Measurements from ENCODE around the gene GUCY2D.
A peak's percentile ranks its signal among the peaks of the same experiment; 100 is the strongest.

Gene GUCY2D

DNA sequence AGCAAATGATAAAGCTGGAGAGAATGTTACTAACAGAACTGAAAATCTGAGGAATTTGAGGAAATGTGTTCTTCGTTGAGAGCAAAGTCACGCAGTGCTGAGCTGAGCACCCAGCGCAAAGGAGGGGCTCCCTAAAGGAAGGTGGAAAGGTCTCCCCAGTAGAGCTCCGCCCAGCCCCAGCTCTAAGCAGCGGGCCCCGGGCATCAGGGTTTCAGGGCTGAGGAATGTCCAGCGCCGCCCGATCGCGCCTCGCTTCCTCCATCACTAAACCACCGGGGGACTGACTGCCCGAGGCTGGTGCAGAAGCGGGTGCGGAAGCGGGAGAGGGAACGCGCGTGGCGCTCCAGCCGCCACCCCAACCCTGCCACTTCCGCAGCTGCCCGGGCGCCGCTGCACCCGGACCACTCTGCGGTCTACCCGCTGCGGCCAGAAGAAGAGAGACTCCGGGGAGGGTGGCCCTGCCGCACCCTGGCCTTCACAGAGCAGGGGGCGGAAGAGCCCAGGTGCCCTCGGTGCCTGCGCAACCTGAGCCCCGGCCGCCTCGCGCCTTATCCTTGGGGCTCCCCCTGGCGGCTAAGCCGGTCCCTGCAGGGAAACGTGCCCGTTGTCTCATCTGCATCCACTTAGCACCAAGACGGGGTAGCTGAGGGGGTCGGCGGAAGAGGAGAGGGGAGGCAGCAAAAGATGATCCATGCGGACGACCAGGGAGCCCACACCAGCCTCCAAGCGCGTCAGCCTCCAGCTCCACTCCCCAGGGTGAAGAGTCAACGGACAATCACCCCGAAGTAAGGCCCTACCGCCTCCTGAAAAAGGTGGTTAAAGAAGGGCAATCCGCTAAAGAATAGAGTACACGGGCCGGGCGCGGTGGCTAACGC lies 12.4 kb upstream of the GUCY2D start:
- peak; percentile 80 to 83 for DNase-seq (ENCODE audit: extremely low read depth in 1 of 2, low read depth in 1 of 2)

DNA sequence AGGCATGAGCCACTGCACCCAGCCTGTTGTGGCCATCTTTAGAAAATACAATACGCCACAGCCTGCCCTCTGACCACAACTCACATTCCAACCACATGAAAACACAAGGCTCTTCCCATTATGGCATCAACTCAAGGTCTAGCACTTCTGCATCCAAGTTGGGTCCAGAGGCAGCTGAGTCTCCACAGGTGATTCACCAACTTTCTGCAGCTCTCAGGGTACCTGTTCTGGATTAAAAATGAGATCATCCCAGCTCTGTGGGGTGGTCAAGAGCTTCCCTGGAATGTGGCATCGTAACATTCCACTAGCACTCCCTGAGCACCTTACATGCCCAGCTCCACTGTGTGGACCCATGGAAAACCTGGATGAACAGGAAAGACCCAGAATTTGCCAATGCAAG lies 9.9 kb upstream of the GUCY2D start:
- DNase-seq (ENCODE audit: extremely low read depth in 1 of 2, low read depth in 1 of 2), result no peak

DNA sequence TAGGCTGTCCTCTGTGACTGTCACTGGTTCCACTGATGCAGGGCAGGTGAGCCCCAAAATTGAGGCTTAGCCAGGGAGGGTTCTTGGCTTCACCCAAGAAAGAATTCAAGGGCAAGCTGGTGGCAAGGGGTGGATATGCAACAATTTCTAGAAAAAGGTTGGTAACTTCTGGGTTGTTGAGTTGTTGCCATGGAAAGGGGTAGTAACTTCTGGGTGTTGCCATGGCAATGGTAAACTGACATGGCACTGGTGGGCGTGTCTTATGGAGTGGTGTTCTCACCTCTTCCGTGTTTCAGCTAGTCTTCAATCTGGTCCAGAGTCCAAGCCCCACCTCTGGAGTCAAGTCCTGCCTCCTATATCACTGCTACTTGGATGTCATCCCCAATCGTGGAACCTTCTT lies 9.5 kb upstream of the GUCY2D start:
- DNase-seq (ENCODE audit: extremely low read depth in 1 of 2, low read depth in 1 of 2), result no peak

DNA sequence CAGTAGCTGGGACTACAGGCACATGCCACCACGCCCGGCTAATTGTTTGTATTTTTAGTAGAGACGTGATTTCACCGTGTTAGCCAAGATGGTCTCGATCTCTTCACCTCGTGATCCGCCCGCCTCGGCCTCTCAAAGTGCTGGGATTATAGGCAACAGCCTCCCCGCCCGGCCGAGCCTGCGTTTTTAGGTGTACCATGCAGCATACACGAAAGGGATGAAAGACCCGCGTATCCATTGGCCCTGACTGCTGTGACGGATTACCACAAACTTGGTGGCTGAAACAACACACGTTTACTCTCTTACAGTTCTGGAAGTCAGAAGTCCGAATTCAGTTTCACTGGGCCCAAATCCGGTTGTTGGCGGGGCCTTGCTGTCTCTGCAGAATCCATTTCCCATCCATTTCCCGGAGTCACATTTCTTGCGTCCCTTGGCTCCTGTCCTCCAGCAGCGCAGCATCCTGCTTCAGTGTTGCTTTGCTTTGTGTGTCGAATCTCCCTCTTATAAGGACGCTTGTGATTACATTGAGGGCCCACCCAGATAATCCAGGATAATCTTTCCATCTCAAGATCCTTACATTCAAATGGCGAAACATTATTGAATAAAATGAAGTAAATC lies 8.3 kb upstream of the GUCY2D start:
- no peak for DNase-seq (ENCODE audit: extremely low read depth in 1 of 2, low read depth in 1 of 2)

DNA sequence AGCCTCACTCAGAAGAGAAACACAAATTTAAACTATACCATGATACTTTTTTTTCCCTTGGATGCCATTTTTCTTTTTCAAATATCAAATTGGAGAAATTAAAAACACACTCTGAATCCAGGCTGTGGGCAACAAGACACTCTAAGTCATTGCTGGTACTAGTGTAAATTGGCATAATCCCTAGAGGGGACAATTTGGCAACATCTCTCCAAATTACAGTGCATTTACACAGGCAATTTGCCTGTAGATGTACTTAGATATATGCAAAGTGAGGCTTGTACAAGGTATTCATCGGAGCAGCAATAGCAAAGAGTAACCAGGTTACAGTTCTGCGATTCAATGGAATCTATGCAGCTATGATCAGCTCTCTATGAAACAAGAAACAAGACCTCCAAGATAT lies 6.7 kb upstream of the GUCY2D start:
- no peak for DNase-seq (ENCODE audit: extremely low read depth in 1 of 2, low read depth in 1 of 2)

DNA sequence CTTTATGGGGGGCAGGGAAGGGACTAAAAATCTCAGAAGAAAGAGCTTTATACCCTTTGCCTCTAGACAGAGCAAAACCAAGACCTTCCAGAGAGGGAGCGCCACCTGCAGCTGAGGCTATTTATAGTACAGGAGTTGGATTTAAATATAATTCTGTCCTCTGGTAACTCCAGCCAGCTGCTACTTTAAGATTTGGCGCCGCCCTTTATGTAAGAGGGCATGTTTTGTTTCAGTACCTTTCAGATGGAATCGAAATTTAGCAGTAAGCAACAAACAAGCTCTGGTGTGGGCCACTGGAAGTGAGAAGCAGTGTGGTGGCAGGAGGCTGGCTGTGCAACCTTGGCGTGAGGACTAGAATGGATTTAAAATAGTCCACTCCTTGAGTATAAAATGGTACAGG lies 5.2 kb upstream of the GUCY2D start:
- DNase-seq (ENCODE audit: extremely low read depth in 1 of 2, low read depth in 1 of 2), result no peak

DNA sequence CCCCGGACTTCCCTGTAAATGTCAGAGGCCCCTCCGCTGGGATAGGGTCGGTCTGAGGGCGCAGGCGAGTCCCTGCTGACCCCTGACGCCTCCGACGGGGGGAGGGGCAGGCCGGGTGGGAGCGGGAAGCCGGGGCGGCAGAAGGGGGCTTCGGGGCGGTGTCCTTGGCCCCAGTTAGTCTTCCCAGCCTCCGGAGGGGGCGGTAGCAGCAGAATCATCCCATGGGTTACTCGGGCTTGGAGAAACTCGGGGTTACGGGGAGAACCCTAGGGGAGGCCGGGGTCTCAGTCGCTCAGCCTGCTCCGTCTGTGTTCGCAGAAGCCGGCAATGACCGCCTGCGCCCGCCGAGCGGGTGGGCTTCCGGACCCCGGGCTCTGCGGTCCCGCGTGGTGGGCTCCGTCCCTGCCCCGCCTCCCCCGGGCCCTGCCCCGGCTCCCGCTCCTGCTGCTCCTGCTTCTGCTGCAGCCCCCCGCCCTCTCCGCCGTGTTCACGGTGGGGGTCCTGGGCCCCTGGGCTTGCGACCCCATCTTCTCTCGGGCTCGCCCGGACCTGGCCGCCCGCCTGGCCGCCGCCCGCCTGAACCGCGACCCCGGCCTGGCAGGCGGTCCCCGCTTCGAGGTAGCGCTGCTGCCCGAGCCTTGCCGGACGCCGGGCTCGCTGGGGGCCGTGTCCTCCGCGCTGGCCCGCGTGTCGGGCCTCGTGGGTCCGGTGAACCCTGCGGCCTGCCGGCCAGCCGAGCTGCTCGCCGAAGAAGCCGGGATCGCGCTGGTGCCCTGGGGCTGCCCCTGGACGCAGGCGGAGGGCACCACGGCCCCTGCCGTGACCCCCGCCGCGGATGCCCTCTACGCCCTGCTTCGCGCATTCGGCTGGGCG lies 542 bp downstream of the GUCY2D start:
- no peak for DNase-seq (ENCODE audit: extremely low read depth in 1 of 2, low read depth in 1 of 2)

DNA sequence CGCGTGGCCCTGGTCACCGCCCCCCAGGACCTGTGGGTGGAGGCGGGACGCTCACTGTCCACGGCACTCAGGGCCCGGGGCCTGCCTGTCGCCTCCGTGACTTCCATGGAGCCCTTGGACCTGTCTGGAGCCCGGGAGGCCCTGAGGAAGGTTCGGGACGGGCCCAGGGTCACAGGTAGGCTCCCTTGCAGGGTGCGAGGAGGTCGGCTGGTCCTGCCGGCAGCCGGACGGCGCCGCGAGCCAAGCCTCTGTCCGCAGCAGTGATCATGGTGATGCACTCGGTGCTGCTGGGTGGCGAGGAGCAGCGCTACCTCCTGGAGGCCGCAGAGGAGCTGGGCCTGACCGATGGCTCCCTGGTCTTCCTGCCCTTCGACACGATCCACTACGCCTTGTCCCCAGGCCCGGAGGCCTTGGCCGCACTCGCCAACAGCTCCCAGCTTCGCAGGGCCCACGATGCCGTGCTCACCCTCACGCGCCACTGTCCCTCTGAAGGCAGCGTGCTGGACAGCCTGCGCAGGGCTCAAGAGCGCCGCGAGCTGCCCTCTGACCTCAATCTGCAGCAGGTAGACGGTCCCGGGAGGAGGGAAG lies 1.3 kb downstream of the GUCY2D start:
- no peak for DNase-seq (ENCODE audit: extremely low read depth in 1 of 2, low read depth in 1 of 2)

DNA sequence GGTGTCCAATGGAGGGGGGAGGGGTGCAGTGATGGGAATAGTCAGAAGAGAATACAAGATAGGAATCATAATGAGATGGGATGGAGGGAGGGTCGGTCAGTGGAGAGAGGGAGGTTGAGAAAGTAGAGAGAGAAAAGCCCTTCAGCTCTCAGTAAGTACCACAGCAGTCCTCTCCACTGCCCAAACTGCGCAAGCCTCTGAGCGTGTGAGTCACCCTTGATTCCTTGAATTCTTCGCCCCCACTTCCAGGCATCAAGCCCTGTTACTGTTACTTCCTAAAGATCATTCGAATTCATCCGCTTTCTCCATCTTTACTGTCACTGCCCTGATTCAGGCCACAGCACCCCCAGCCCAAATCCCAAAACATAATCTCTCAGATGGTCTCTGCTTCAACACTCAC lies 2.5 kb downstream of the GUCY2D start:
- DNase-seq (ENCODE audit: extremely low read depth in 1 of 2, low read depth in 1 of 2), result no peak

DNA sequence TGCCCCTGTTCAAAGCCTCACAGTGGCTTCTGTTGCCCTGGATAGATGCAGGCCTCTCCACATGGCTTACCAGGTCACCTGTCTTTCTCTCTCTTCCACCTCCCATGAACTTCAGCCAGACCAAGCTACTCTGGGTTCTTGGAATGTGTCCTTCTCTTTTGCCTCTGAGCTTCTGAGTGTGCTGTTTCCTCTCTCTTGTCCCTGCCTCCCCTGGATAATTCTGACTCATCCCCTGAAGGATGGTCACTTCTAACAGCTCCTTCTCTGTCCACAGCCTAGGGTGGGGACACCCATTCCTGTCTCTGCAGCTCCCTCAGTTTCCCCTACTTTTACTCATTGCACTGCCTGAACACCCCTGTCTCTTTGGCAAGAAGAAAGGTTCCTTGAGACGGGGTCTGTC lies 2.9 kb downstream of the GUCY2D start:
- no peak for DNase-seq (ENCODE audit: extremely low read depth in 1 of 2, low read depth in 1 of 2)

DNA sequence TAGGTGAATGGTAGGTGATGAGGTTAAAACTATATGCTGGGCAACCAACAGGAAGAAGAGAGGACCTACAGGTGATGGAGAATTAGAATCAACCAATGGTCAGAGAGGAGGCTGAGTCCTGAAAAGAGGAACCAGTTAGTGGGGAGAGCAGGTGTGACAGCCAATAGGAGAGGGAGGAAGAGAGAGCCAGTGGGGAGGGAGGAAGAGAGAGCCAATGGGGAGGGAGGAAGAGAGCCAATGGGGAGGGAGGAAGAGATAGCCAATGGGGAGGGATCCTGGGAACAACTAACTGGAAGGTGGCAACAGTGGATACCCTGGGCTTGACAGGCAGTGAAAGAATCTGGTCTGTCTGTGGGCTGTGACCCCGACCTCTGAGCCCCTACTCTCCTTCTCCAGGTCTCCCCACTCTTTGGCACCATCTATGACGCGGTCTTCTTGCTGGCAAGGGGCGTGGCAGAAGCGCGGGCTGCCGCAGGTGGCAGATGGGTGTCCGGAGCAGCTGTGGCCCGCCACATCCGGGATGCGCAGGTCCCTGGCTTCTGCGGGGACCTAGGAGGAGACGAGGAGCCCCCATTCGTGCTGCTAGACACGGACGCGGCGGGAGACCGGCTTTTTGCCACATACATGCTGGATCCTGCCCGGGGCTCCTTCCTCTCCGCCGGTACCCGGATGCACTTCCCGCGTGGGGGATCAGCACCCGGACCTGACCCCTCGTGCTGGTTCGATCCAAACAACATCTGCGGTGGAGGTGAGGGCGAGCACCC lies 3.7 kb downstream of the GUCY2D start:
- DNase-seq (ENCODE audit: extremely low read depth in 1 of 2, low read depth in 1 of 2), result no peak

DNA sequence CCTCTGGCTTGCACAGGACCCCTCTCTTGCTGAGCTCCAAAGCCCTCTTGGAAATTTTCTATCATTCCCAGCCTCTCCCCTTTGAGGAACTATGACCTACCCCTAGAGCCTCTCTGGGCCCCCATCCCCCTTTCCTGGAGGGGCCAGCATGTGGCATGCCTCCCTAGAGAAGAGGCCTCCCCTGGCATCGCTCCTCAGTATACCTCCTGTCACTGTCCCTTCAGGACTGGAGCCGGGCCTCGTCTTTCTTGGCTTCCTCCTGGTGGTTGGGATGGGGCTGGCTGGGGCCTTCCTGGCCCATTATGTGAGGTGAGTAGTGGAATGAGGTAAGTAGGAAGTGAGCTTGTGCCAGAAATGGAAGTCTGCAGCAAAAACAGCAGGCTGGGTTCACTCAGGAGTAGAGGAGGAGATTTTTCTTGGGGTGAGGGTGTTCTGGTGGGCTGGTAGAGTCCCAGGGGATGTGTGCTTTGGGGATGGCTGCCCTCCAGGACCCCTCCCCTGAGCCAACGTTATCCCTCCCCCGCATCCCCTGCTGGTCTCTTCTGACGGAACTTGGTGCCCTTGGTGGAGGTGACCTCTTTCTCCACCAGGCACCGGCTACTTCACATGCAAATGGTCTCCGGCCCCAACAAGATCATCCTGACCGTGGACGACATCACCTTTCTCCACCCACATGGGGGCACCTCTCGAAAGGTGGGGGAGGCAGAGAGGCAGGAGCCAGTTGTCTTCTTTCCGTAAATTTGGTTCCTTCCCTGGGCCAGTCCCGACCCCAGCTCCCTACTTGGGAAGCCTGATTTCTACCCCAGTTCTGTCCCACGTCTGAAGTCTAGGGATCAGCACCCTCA lies 4.6 kb downstream of the GUCY2D start:
- DNase-seq (ENCODE audit: extremely low read depth in 1 of 2, low read depth in 1 of 2), result no peak

DNA sequence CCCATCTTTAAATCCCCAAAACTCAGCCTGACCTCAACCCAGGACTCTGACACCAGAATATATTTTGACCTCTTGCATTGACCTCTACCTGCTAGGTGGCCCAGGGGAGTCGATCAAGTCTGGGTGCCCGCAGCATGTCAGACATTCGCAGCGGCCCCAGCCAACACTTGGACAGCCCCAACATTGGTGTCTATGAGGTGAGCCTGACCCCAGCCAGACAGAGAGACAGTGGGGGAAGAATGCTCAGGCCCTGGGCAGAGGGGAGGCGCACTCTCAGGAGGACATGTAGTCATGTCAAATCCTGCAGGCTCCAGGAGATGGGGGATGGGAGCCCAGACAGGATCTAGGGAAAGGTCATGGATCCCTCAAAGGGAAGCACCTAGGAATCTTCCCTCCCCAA lies 5.4 kb downstream of the GUCY2D start:
- DNase-seq (ENCODE audit: extremely low read depth in 1 of 2, low read depth in 1 of 2), result no peak

DNA sequence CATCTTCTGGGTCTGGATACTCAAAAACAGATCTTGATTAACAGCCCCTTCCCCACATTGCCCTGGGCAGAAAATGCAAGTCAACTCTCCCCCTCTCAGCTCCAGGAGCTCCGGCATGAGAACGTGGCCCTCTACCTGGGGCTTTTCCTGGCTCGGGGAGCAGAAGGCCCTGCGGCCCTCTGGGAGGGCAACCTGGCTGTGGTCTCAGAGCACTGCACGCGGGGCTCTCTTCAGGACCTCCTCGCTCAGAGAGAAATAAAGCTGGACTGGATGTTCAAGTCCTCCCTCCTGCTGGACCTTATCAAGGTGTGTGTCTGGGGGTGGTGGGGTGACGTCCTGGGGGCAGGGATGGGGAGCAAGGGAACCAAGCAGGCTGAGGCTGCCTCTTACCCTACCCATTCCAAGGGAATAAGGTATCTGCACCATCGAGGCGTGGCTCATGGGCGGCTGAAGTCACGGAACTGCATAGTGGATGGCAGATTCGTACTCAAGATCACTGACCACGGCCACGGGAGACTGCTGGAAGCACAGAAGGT lies 9.7 kb downstream of the GUCY2D start:
- no peak for DNase-seq (ENCODE audit: extremely low read depth in 1 of 2, low read depth in 1 of 2)

DNA sequence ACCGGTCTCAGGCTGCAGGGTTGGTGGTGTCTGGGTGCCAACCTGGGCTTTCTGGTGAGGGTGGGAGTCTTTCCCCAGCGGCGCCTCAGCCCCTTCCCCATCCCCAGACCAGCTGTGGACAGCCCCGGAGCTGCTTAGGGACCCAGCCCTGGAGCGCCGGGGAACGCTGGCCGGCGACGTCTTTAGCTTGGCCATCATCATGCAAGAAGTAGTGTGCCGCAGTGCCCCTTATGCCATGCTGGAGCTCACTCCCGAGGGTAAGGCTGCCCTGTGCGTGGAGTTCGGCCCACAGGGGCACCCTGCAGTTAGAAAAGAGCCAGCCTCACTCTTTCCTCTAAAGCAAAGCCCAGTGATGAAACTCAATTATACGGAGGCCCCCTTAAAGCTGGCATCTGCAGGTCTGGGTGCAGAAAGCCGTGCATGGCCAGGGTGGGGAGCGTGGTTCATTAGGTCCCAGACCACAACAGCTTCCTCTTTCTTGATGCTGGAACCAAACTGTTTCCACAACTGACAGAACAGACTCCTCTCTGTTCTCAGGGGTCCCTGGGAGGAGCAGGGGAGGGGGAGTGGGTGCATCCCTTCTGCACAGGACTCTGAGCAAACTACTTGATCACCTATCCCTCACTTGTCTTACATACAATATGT lies 10.7 kb downstream of the GUCY2D start:
- no peak for DNase-seq (ENCODE audit: extremely low read depth in 1 of 2, low read depth in 1 of 2)

DNA sequence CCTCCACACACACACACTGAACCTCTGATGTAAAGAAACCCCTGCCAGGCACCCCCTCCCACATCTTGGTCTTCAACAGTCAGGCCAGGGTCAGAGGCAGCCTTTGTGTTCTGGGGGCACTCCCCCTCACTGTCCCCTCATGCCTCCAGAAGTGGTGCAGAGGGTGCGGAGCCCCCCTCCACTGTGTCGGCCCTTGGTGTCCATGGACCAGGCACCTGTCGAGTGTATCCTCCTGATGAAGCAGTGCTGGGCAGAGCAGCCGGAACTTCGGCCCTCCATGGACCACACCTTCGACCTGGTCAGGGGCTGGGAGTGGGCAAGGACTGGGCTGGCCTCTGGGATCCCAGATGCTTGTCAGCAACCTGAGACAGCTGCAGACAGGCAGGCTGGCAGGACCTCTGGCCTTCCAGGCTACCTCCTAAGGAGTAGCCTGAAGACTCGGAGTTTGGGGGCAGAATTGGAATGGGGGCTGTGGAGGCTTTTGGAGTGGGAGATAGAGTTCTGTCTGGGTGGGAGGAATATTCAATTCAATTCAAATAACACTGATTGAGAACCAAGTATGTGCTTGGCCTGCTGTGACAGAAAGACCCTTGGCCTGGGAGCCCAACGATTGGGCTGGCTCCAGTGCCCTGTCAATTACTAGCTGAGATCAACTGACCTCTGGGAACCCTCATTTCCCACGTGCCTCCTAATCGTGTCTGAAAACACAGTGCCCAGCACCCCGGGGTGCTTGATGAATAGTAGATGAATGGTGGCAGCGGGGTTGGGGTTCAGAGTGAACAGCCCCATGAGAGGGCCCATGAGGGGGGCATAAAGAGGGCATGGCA lies 11.5 kb downstream of the GUCY2D start:
- no peak for DNase-seq (ENCODE audit: extremely low read depth in 1 of 2, low read depth in 1 of 2)

DNA sequence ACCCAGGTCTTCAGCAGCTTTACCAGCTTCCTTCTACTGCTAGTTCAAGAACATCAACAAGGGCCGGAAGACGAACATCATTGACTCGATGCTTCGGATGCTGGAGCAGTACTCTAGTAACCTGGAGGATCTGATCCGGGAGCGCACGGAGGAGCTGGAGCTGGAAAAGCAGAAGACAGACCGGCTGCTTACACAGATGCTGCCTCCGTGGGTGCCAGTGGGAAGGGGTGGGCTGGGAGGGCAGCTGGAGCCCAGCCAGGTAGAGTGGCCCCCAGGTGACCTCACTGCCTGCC lies 12.1 kb downstream of the GUCY2D start:
- DNase-seq (ENCODE audit: extremely low read depth in 1 of 2, low read depth in 1 of 2), result no peak

DNA sequence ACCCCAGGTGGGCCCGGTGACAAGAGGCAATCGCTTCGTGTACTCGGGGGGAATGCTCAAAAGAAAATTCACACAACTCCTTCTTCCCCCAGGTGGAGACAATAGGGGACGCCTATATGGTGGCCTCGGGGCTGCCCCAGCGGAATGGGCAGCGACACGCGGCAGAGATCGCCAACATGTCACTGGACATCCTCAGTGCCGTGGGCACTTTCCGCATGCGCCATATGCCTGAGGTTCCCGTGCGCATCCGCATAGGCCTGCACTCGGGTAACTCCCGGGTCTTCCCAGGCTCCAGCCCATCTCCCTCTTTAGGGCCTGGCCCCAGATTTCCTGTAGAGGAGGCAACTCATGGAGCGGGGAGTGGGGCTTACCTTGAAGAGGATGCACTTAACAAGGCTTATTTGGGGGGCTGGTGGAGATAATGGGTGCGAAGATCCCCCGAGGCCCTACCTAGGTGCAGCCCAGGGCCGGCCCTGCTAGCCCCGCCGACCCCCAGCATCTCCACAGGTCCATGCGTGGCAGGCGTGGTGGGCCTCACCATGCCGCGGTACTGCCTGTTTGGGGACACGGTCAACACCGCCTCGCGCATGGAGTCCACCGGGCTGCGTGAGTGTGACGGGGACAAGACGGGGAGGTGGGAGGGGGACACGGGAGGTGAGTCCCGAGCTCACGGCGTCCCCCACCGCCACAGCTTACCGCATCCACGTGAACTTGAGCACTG lies 13.0 kb downstream of the GUCY2D start:
- no peak for DNase-seq (ENCODE audit: extremely low read depth in 1 of 2, low read depth in 1 of 2)

All from stimulated activated CD8-positive, alpha-beta memory T cell treated with anti-CD3 and anti-CD28 coated beads, Interleukin-7, amount 100 ng/mL, for 48 hours (primary cell).